HG03196 (cell line): ENCODE results near the gene ITGB2.
"Not testable (repeated sequence)": the region's sequence is repeated elsewhere in the genome, so short reads cannot be mapped to it uniquely, and the experiment has no call there.

Experiments
- ATAC-seq: cut with Tn5 transposase; IDR thresholded peaks from one replicate; pipeline ENCODE4 v1.9.1; 2021; ENCODE audit not compliant: unreplicated experiment

Gene ITGB2

GRCh38 chr21:44927587-44928461, 7.1 kb upstream of the ITGB2 start:
- ATAC-seq, result peak; percentile 33

GRCh38 chr21:44927259-44927586, 6.5 kb upstream of the ITGB2 start:
- no peak for ATAC-seq

GRCh38 chr21:44926331-44927101, 5.8 kb upstream of the ITGB2 start:
- ATAC-seq, result no peak

GRCh38 chr21:44925378-44925755, 4.7 kb upstream of the ITGB2 start:
- ATAC-seq, result no peak

- no peak for ATAC-seq
Measured at GRCh38 chr21:44924606-44925377, 4.1 kb upstream of the ITGB2 start.

GRCh38 chr21:44923480-44924084, 2.9 kb upstream of the ITGB2 start:
- ATAC-seq, result no peak

GRCh38 chr21:44921928-44922327, 1.2 kb upstream of the ITGB2 start:
- ATAC-seq, result no peak

GRCh38 chr21:44919913-44920693, 596 bp downstream of the ITGB2 start:
- ATAC-seq, result no peak

GRCh38 chr21:44919111-44919912, 1.4 kb downstream of the ITGB2 start:
- ATAC-seq, result no peak

GRCh38 chr21:44918581-44919033, 2.1 kb downstream of the ITGB2 start:
- ATAC-seq, result no peak

- no peak for ATAC-seq
Measured at GRCh38 chr21:44918107-44918470, 2.6 kb downstream of the ITGB2 start.

GRCh38 chr21:44917446-44918106, 3.1 kb downstream of the ITGB2 start:
- no peak for ATAC-seq

GRCh38 chr21:44916965-44917364, 3.7 kb downstream of the ITGB2 start:
- no peak for ATAC-seq

GRCh38 chr21:44914176-44914874, 6.4 kb downstream of the ITGB2 start:
- no peak for ATAC-seq

GRCh38 chr21:44913425-44914175, 7.1 kb downstream of the ITGB2 start:
- ATAC-seq, result no peak

- ATAC-seq, result not testable (repeated sequence)
Measured at GRCh38 chr21:44912506-44913412, 7.9 kb downstream of the ITGB2 start.

GRCh38 chr21:44912158-44912473, 8.6 kb downstream of the ITGB2 start:
- no peak for ATAC-seq
